Hepatocyte (in vitro differentiated cells): ENCODE results near the gene ZGLP1.

Source experiments
- CTCF ChIP-seq: fragments of 200-600 bp; sonication (generic); IDR thresholded peaks from 2 replicates; pipeline ENCODE4 v1.5.1; 2016; ENCODE audit warnings: antibody characterized with exemption, mild to moderate bottlenecking; ENCODE audit not compliant: poor library complexity
- EZH2 ChIP-seq: fragments of 200-600 bp; sonication (generic); IDR thresholded peaks from 2 replicates; pipeline ENCODE4 v1.6.1; 2016; ENCODE audit warnings: antibody characterized with exemption, mild to moderate bottlenecking, borderline replicate concordance

GRCh38 chr19:10317857-10318462 is 8.3 kb upstream of the ZGLP1 start:
- TF ChIP-seq CTCF, result no peak
- no peak for TF ChIP-seq EZH2
